IMR-90 (cell line): ENCODE data around the gene RAET1E. TPM values are rescaled to one million over a fixed set of nuclear protein-coding genes. Genes with fewer than 3 reads are reported as not detected.

ENCODE experiments used
- ATAC-seq: fragments of 200-7000 bp; cut with Tn5 transposase; 2 replicates; pipeline ENCODE4 v1.9.1; 2020; ENCODE audit warnings: low read depth, mild to moderate bottlenecking, moderate library complexity
- BruUV-seq: library from RNA; stranded (reverse); fragments of 400-500 nt; replicated peaks from 2 replicates; lab custom pipeline; 2021; lab: Mats Ljungman, UMichigan
- CTCF ChIA-PET: fragments of 300-600 bp; formaldehyde crosslinking; extraction: SDS; loops from one replicate; lab custom pipeline; 2021; ENCODE audit warnings: antibody characterized with exemption; lab: Yijun Ruan, JAX
- POLR2A ChIA-PET: fragments of 300-600 bp; sonication (Branson Sonifier 250); formaldehyde crosslinking; loops from one replicate; lab custom pipeline; 2022; ENCODE audit warnings: antibody characterized with exemption; ENCODE audit not compliant: unreplicated experiment; lab: Charles Lee
- DNase-seq: peaks from one replicate; pipeline ENCODE4 v3.0.0; 2013
- H2AFZ ChIP-seq: replicated peaks from 2 replicates; pipeline ENCODE3; 2013; ENCODE audit warnings: low read length, mild to moderate bottlenecking; ENCODE audit not compliant: poor library complexity
- H2AK5ac ChIP-seq: 2 replicates; pipeline ENCODE4 v1.6.1; 2013; ENCODE audit warnings: low read depth, low read length, inconsistent platforms
- H2AK9ac ChIP-seq: replicated peaks from 2 replicates; pipeline ENCODE3; 2013; ENCODE audit warnings: mild to moderate bottlenecking, low read depth, low read length, moderate library complexity; ENCODE audit not compliant: poor library complexity
- H2BK120ac ChIP-seq: 2 replicates; pipeline ENCODE4 v1.6.1; 2013; ENCODE audit warnings: low read depth, low read length, inconsistent platforms
- H2BK15ac ChIP-seq: 3 replicates; pipeline ENCODE4 v1.6.1; 2013; ENCODE audit warnings: low read depth, low read length, inconsistent platforms
- H2BK20ac ChIP-seq: 2 replicates; pipeline ENCODE4 v1.6.1; 2013; ENCODE audit warnings: low read depth, mild to moderate bottlenecking, inconsistent platforms, low read length, moderate library complexity
- H2BK5ac ChIP-seq: 2 replicates; pipeline ENCODE4 v1.6.1; 2013; ENCODE audit warnings: mild to moderate bottlenecking, low read depth, low read length, inconsistent platforms; ENCODE audit not compliant: poor library complexity, severe bottlenecking
- H3K14ac ChIP-seq: replicated peaks from 2 replicates; pipeline ENCODE4 v1.6.1; 2013; ENCODE audit warnings: low read depth, low read length, inconsistent platforms
- H3K18ac ChIP-seq: 2 replicates; pipeline ENCODE4 v1.6.1; 2013; ENCODE audit warnings: low read depth, low read length, control low read depth
- H3K23ac ChIP-seq: 2 replicates; pipeline ENCODE4 v1.6.1; 2013; ENCODE audit warnings: low read depth, low read length, inconsistent platforms
- H3K27ac ChIP-seq: 2 replicates; pipeline ENCODE4 v1.5.1; 2013; ENCODE audit warnings: mild to moderate bottlenecking, control low read depth, low read length; ENCODE audit not compliant: insufficient read depth
- H3K27me3 ChIP-seq: 2 replicates; pipeline ENCODE4 v1.6.1; 2013; ENCODE audit warnings: low read length; ENCODE audit not compliant: control insufficient read depth, insufficient read depth
- H3K36me3 ChIP-seq: 2 replicates; pipeline ENCODE4 v1.6.1; 2013; ENCODE audit warnings: low read length, mixed read lengths; ENCODE audit not compliant: control insufficient read depth, insufficient read depth
- H3K4ac ChIP-seq: 2 replicates; pipeline ENCODE4 v1.6.1; 2013; ENCODE audit warnings: low read depth, low read length, inconsistent platforms
- H3K4me1 ChIP-seq: 2 replicates; pipeline ENCODE4 v1.6.1; 2013; ENCODE audit warnings: low read length, mixed read lengths; ENCODE audit not compliant: control insufficient read depth, insufficient read depth
- H3K4me2 ChIP-seq: 2 replicates; pipeline ENCODE4 v1.6.1; 2013; ENCODE audit warnings: low read depth, mild to moderate bottlenecking, control low read depth, low read length, moderate library complexity
- H3K4me3 ChIP-seq: 2 replicates; pipeline ENCODE4 v1.5.1; 2013; ENCODE audit warnings: low read depth, mild to moderate bottlenecking, control low read depth, low read length, moderate library complexity; ENCODE audit not compliant: insufficient read depth
- H3K56ac ChIP-seq: 2 replicates; pipeline ENCODE4 v1.6.1; 2013; ENCODE audit warnings: low read length, inconsistent platforms; ENCODE audit not compliant: insufficient read depth; ENCODE audit errors: extremely low read depth
- H3K79me1 ChIP-seq, 2 experiments: 2 replicates each; pipeline ENCODE4 v1.6.1; 2013; ENCODE audit warnings: low read length in 2 of 2, inconsistent platforms in 1 of 2, low read depth in 1 of 2
- H3K9ac ChIP-seq: 2 replicates; pipeline ENCODE4 v1.6.1; 2013; ENCODE audit warnings: low read depth, low read length, control low read depth
- H3K9me1 ChIP-seq: 2 replicates; pipeline ENCODE4 v1.6.1; 2013; ENCODE audit warnings: low read length, inconsistent platforms; ENCODE audit not compliant: insufficient read depth
- H3K9me3 ChIP-seq: 2 replicates; pipeline ENCODE4 v1.6.1; 2013; ENCODE audit warnings: low read length; ENCODE audit not compliant: control insufficient read depth, insufficient read depth
- H4K20me1 ChIP-seq: 2 replicates; pipeline ENCODE4 v1.6.1; 2013; ENCODE audit warnings: low read length, inconsistent platforms; ENCODE audit not compliant: insufficient read depth
- H4K5ac ChIP-seq: 2 replicates; pipeline ENCODE4 v1.6.1; 2013; ENCODE audit warnings: mild to moderate bottlenecking, low read depth, low read length, control low read depth
- H4K8ac ChIP-seq, 2 experiments: 2 replicates each; pipeline ENCODE4 v1.6.1; 2013; ENCODE audit warnings: low read depth in 2 of 2, low read length in 2 of 2, control low read depth in 1 of 2, inconsistent platforms in 1 of 2
- H4K91ac ChIP-seq: 2 replicates; pipeline ENCODE4 v1.6.1; 2013; ENCODE audit warnings: low read depth, low read length, inconsistent platforms; ENCODE audit not compliant: insufficient read depth
- BHLHE40 ChIP-seq: fragments of 150-350 bp; IDR thresholded peaks from 2 replicates; pipeline ENCODE4 v1.6.1; 2016; ENCODE audit warnings: mild to moderate bottlenecking, low read depth, low read length
- CEBPB ChIP-seq: IDR thresholded peaks from 2 replicates; pipeline ENCODE4 v1.6.1; 2012; ENCODE audit warnings: low read depth, low read length, improper control_type of control experiment
- CHD1 ChIP-seq: IDR thresholded peaks from 2 replicates; pipeline ENCODE4 v1.6.1; 2012; ENCODE audit warnings: low read depth, low read length, improper control_type of control experiment
- ELK1 ChIP-seq: fragments of 150-350 bp; IDR thresholded peaks from 2 replicates; pipeline ENCODE4 v1.6.1; 2016; ENCODE audit warnings: low read depth, mild to moderate bottlenecking, low read length, moderate library complexity, borderline replicate concordance
- FOS ChIP-seq: fragments of 150-350 bp; IDR thresholded peaks from 2 replicates; pipeline ENCODE4 v1.6.1; 2016; ENCODE audit warnings: low read depth, low read length
- MAFK ChIP-seq: IDR thresholded peaks from 2 replicates; pipeline ENCODE4 v1.6.1; 2012; ENCODE audit warnings: low read depth, low read length, improper control_type of control experiment
- MAZ ChIP-seq: IDR thresholded peaks from 2 replicates; pipeline ENCODE4 v1.6.1; 2012; ENCODE audit warnings: low read depth, mild to moderate bottlenecking, low read length, improper control_type of control experiment, moderate library complexity, borderline replicate concordance
- MXI1 ChIP-seq: IDR thresholded peaks from 2 replicates; pipeline ENCODE4 v1.6.1; 2012; ENCODE audit warnings: low read depth, mild to moderate bottlenecking, low read length, moderate library complexity, borderline replicate concordance
- NFE2L2 ChIP-seq: fragments of 150-350 bp; IDR thresholded peaks from 2 replicates; pipeline ENCODE4 v1.6.1; 2016; ENCODE audit warnings: low read depth, mild to moderate bottlenecking, low read length
- POLR2A ChIP-seq: IDR thresholded peaks from 2 replicates; pipeline ENCODE4 v1.6.1; 2012; ENCODE audit warnings: mild to moderate bottlenecking, low read depth, low read length
- RAD21 ChIP-seq: IDR thresholded peaks from 2 replicates; pipeline ENCODE4 v1.6.1; 2012; ENCODE audit warnings: low read length, improper control_type of control experiment
- RCOR1 ChIP-seq: IDR thresholded peaks from 2 replicates; pipeline ENCODE4 v1.6.1; 2012; ENCODE audit warnings: mild to moderate bottlenecking, low read length, improper control_type of control experiment; ENCODE audit not compliant: insufficient replicate concordance
- RFX5 ChIP-seq: IDR thresholded peaks from 2 replicates; pipeline ENCODE4 v1.8.0; 2012; ENCODE audit warnings: low read depth, mild to moderate bottlenecking, low read length, moderate library complexity
- SMC3 ChIP-seq: fragments of 150-350 bp; IDR thresholded peaks from 2 replicates; pipeline ENCODE4 v1.6.1; 2016; ENCODE audit warnings: low read depth, mild to moderate bottlenecking, antibody characterized with exemption, low read length, moderate library complexity
- WGBS, 2 experiments: methylation state at CpG; one replicate each; pipeline versions ENCODE4 v1.1.5 to v1.1.7; 2013; ENCODE audit warnings: missing lambda C conversion rate in 2 of 2; ENCODE audit not compliant: insufficient read length in 1 of 2; ENCODE audit errors: extremely low coverage in 2 of 2; 5-methylcytosine and 5-hydroxymethylcytosine counted together
- dilution Hi-C: fragments of 300-500 bp; cut with HindIII; formaldehyde crosslinking; loops from one replicate; pipeline ENCODE4 v1.14.3; 2018; ENCODE audit warnings: low sequenced_read_pairs; ENCODE audit not compliant: unreplicated experiment
- in situ Hi-C: fragments of 300-500 bp; cut with MboI; formaldehyde crosslinking; loops from 3 replicates; pipeline ENCODE4 v1.14.3; 2019; ENCODE audit warnings: low sequenced_read_pairs, inconsistent platforms, mixed read lengths
- intact Hi-C: fragments of 100-400 bp; cut with micrococcal nuclease; formaldehyde crosslinking; loops from 2 replicates; pipeline ENCODE4 v1.10.0; 2022
- polyA plus RNA-seq, 3 experiments: library from polyadenylated mRNA; depleted of rRNA; stranded (reverse); fragments of >200 nt; gene quantifications; 2 replicates each; pipeline ENCODE4 v1.2.3, GENCODE V29; 2012; ENCODE audit warnings: low replicate concordance in 1 of 3
- total RNA-seq: library from RNA; depleted of rRNA; stranded (reverse); fragments of >200 nt; gene quantifications from 2 replicates; pipeline ENCODE4 v1.2.3, GENCODE V29; 2012
- TF ChIP-seq, protein P1 (sequence below): fragments of 150-350 bp; IDR thresholded peaks from 2 replicates; pipeline ENCODE4 v1.6.1; 2017; ENCODE audit warnings: mild to moderate bottlenecking, antibody characterized with exemption, low read length, low read depth

Gene RAET1E
- total and polyA plus RNA-seq, 2 of the 4 experiments (the other 2 are of a cell fraction), result not detected

- Histone ChIP-seq H3K27me3 (peaks cover 43% of the 10 kb centered on the region), H2AK5ac (no peak overlapping the region), H3K79me1 (peaks cover 0 to 2% of the 10 kb centered on the region in 2 experiments; a peak in 1 of 4 replicates), H2BK120ac (no peak overlapping the region), H4K5ac (no peak overlapping the region), H3K4me2 (no peak overlapping the region), H3K4me3 (no peak overlapping the region), H2AK9ac (no peak overlapping the region), H4K20me1 (no peaks in the 10 kb centered on the region), H3K9ac (no peak overlapping the region), H3K18ac (no peak overlapping the region), H2BK15ac (no peak overlapping the region), H3K9me1 (no peaks in the 10 kb centered on the region), H3K4me1 (peaks cover 4% of the 10 kb centered on the region; the same call in 1 of the 2 replicates), H3K23ac (no peak overlapping the region), H2BK20ac (no peak overlapping the region), H4K8ac (no peak overlapping the region), H3K36me3 (no peaks in the 10 kb centered on the region), H3K27ac (no peak overlapping the region), H3K9me3 (no peaks in the 10 kb centered on the region), H2AFZ (no peak overlapping the region), H3K4ac (no peak overlapping the region), H3K56ac (no peak overlapping the region), H3K14ac (no peak overlapping the region), H2BK5ac (no peak overlapping the region), H4K91ac (no peak overlapping the region)
- dilution Hi-C loops (no loop called here), in situ Hi-C loops (loop anchor here (5.0 to 25.0 kb wide), 3 partner anchors 67 to 875 kb away; no protein-coding TSS in a partner anchor), intact Hi-C loops (loop anchor here (10.0 kb wide), 1 partner anchor 875 kb away; no protein-coding TSS in a partner anchor)
- no peak for ATAC-seq
- BruUV-seq, result no TSS peak
- WGBS, 2 experiments, result no CpG with 5 or more reads among the region's 6 CpGs
- ChIA-PET CTCF (interaction anchor here (0.6 kb wide), 1 partner anchor 99 kb away, joined by 4 read pairs; no protein-coding TSS in a partner anchor), POLR2A (no interaction called here)
- no peak for DNase-seq
- TF ChIP-seq RCOR1 (no peak), RFX5 (no peak), CHD1 (no peak), MAFK (no peak), MAZ (no peak), SMC3 (no peak), MXI1 (no peak), NFE2L2 (no peak), RAD21 (no peak), BHLHE40 (no peak), FOS (no peak), CEBPB (no peak), ELK1 (no peak), POLR2A (no peak)
- TF ChIP-seq, protein P1, sequence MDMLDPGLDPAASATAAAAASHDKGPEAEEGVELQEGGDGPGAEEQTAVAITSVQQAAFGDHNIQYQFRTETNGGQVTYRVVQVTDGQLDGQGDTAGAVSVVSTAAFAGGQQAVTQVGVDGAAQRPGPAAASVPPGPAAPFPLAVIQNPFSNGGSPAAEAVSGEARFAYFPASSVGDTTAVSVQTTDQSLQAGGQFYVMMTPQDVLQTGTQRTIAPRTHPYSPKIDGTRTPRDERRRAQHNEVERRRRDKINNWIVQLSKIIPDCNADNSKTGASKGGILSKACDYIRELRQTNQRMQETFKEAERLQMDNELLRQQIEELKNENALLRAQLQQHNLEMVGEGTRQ, result no peak
These were observed 42.2 kb upstream of the RAET1E start for GRCh38 chr6:149939909-149940671.
